ENCODE data around the gene SYT14.
"Not testable (repeated sequence)": the region's sequence is repeated elsewhere in the genome, so short reads cannot be mapped to it uniquely, and the experiment has no call there.

SYT14 gene

GRCh38 chr1:210189426-210189825 lies 251.4 kb downstream of the SYT14 start:
- TF ChIP-seq, protein P1, sequence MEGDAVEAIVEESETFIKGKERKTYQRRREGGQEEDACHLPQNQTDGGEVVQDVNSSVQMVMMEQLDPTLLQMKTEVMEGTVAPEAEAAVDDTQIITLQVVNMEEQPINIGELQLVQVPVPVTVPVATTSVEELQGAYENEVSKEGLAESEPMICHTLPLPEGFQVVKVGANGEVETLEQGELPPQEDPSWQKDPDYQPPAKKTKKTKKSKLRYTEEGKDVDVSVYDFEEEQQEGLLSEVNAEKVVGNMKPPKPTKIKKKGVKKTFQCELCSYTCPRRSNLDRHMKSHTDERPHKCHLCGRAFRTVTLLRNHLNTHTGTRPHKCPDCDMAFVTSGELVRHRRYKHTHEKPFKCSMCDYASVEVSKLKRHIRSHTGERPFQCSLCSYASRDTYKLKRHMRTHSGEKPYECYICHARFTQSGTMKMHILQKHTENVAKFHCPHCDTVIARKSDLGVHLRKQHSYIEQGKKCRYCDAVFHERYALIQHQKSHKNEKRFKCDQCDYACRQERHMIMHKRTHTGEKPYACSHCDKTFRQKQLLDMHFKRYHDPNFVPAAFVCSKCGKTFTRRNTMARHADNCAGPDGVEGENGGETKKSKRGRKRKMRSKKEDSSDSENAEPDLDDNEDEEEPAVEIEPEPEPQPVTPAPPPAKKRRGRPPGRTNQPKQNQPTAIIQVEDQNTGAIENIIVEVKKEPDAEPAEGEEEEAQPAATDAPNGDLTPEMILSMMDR (IDR thresholded peaks at IDR 0.05; ENCODE audit: extremely low read depth, insufficient read depth, missing control alignments) = no peak
- in situ Hi-C loops (cut with MboI; ENCODE audit: low pct_unique_long_range_greater_than_20kb, low sequenced_read_pairs, unreplicated experiment) = no loop called here
- no peak for DNase-seq (ENCODE audit: low spot score)

- DNase-seq (ENCODE audit: low spot score) = no peak
- in situ Hi-C loops (cut with MboI; ENCODE audit: low pct_unique_long_range_greater_than_20kb, low sequenced_read_pairs, unreplicated experiment) = no loop called here
- TF ChIP-seq, protein P1 (IDR thresholded peaks at IDR 0.05; ENCODE audit: extremely low read depth, insufficient read depth, missing control alignments) = no peak
Observed at GRCh38 chr1:210195635-210196160, 257.7 kb downstream of the SYT14 start.

DNA sequence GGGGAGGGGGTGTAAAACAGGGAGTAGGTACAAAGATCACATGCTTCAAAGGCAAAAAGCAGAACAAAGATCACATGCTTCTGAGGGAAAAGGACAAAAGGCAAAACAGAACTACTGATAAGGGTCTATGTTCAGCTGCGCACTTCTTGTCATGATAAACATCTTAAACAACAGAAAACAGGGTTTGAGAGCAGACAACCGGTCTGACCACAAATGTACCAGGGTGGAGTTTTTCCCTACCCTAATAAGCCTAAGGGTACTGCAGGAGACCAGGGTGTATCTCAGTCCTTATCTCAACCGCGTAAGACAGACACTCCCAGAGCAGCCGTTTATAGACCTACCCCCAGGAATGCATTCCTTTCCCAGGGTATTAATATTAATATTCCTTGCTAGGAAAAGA lies 258.2 kb downstream of the SYT14 start:
- DNase-seq (ENCODE audit: low spot score); in situ Hi-C loops (cut with MboI; ENCODE audit: low pct_unique_long_range_greater_than_20kb, low sequenced_read_pairs, unreplicated experiment): not testable (repeated sequence)

GRCh38 chr1:210198840-210199239 lies 260.8 kb downstream of the SYT14 start:
- in situ Hi-C loops (cut with MboI; ENCODE audit: low pct_unique_long_range_greater_than_20kb, low sequenced_read_pairs, unreplicated experiment) = no loop called here
- TF ChIP-seq, protein P1 (IDR thresholded peaks at IDR 0.05; ENCODE audit: extremely low read depth, insufficient read depth, missing control alignments) = no peak
- DNase-seq (ENCODE audit: low spot score) = no peak

DNA sequence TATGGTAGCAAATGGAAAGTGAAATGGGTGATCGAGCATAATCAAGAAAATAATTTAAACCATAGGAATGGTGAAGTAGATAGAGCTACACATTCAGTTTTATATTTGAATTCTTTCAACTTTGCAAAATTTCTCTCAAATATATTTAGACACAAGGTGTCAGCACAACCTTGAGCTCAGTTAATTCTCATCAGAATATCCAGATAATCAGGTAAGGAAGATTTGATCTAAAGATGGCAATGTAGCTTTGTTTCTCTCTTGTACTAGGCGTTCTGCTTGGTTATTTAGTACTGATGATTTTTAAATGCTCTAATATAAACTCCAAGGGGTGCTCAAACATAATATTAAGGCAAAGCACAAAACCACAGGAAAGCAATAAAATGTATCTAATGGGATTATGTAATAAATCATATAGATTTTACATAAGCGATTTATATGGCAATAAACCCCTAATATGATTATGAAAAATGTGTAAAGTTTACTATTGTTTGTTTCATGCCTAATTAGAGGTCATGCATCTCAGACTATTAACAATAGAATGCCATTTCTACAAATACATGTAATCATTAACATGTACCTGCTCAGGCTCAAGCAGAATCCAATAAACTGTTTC lies 262.2 kb downstream of the SYT14 start:
- TF ChIP-seq, protein P1 (IDR thresholded peaks at IDR 0.05; ENCODE audit: extremely low read depth, insufficient read depth, missing control alignments) = no peak
- in situ Hi-C loops (cut with MboI; ENCODE audit: low pct_unique_long_range_greater_than_20kb, low sequenced_read_pairs, unreplicated experiment) = no loop called here
- no peak for DNase-seq (ENCODE audit: low spot score)

DNA sequence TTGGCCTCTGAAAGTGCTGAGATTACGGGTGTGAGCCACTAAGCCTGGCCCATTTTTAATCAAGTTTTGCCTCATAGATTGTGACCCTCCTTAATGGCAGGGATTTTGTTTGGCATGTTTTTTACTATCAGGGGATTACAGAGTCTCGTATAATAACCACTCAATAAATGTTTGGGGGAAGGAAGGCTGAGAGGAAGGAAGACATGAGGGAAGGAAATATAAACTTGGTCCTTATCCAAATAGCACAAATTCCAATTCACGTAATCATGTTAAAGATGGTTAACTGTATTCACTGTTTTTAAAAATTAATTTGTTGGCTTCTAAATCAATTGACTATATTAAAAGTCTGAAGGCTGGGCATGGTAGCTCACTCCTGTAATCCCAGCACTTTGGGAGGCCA lies 263.7 kb downstream of the SYT14 start:
- no peak for DNase-seq (ENCODE audit: low spot score)
- in situ Hi-C loops (cut with MboI; ENCODE audit: low pct_unique_long_range_greater_than_20kb, low sequenced_read_pairs, unreplicated experiment) = no loop called here
- TF ChIP-seq, protein P1 (IDR thresholded peaks at IDR 0.05; ENCODE audit: extremely low read depth, insufficient read depth, missing control alignments) = no peak

DNA sequence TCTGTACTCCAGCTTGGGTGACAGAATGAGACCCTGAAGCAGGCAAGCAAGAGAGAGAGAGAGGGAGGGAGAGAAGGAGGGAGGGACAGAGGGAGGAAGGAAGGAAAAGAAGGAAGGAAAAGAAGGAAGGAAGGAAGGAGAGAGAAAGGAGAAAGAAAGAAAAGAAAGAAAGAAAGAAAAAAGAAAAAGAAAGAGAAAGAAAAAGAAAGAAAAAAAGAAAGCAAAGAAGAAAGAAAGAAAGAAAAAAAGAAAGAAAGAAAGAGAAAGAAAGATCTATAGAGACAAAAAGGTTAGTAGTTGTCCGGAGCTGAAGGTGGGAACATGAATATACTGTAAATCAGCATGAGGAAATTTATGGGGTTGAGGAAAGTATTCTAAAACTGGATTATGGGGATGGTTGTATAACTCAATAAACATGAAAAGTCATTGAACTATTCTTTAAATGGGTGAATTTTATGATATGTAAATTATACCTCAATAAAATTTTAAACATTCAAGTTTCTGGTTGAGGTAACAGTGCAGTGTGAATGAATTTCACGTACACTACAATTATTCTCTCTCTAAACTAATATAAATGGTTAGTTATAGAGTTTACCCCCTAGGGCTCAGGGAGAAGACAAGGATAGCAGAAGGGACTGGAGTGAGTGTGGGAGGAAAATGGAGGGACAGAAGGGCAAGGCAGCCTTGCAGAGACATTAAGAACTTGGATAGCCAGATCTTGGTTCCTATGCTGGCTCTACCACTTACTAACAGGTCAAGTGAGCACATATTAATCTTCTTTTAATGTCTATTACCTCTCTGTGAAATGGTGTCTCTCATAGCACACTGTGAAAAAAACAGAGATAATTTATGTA lies 269.8 kb downstream of the SYT14 start:
- TF ChIP-seq, protein P1 (IDR thresholded peaks at IDR 0.05; ENCODE audit: extremely low read depth, insufficient read depth, missing control alignments) = no peak
- in situ Hi-C loops (cut with MboI; ENCODE audit: low pct_unique_long_range_greater_than_20kb, low sequenced_read_pairs, unreplicated experiment) = no loop called here

More for the DNA sequence above, 269.8 kb downstream of the SYT14 start:
- no peak for DNase-seq (ENCODE audit: low spot score)
